Gastrocnemius medialis (tissue), 4 donors: ENCODE measurements around the gene NDRG2. TPM values are rescaled to one million over a fixed set of nuclear protein-coding genes. Genes with fewer than 3 reads are reported as not detected.

Experiments
- ATAC-seq, 2 donors: fragments of 150-250 bp; one replicate each; pipeline ENCODE4 v1.9.1; 2016
- DNase-seq, 2 donors: peaks; one replicate each; pipeline ENCODE4 v3.0.0-alpha.2; 2019
- H3K27ac ChIP-seq, 4 donors: fragments of 200-600 bp; sonication (generic); 1 replicate in 1 of 4; 2 replicates in 3 of 4; pipeline ENCODE4 v1.5.1; 2016 to 2018; ENCODE audit warnings: mild to moderate bottlenecking in 2 of 4, moderate library complexity in 1 of 4
- H3K27me3 ChIP-seq, 3 donors: fragments of 200-600 bp; sonication (generic) in 2 of 3; 1 replicate in 1 of 3; 2 replicates in 2 of 3; pipeline versions ENCODE4 v1.5.1 to v1.6.0; 2016 to 2019; ENCODE audit warnings: mild to moderate bottlenecking in 1 of 3, moderate library complexity in 1 of 3
- H3K36me3 ChIP-seq, 2 donors: fragments of 200-600 bp; sonication (generic) in 1 of 2; one replicate each; pipeline ENCODE4 v1.5.1; 2017 to 2018
- H3K4me1 ChIP-seq, 2 donors: fragments of 200-600 bp; sonication (generic) in 1 of 2; one replicate each; pipeline ENCODE4 v1.5.1; 2016 to 2017; ENCODE audit warnings: mild to moderate bottlenecking in 2 of 2
- H3K4me3 ChIP-seq, 4 donors: fragments of 200-600 bp; sonication (generic) in 3 of 4; 1 replicate in 1 of 4; 2 replicates in 3 of 4; pipeline ENCODE4 v1.5.1; 2016 to 2019; ENCODE audit warnings: mild to moderate bottlenecking in 2 of 4
- H3K9me3 ChIP-seq, 3 donors: fragments of 200-600 bp; sonication (generic) in 2 of 3; 1 replicate in 1 of 3; 2 replicates in 2 of 3; pipeline ENCODE4 v1.5.1; 2016 to 2019
- CTCF ChIP-seq, 5 experiments: fragments of 450-650 bp in 3 of 5; fragments of 200-600 bp in 2 of 5; sonication (generic) in 2 of 5; IDR thresholded peaks in 4 of 5; conservative IDR thresholded peaks in 1 of 5; 1 replicate in 4 of 5; 2 replicates in 1 of 5; pipeline ENCODE4 v1.5.1; 2016 to 2019; ENCODE audit warnings: antibody characterized with exemption in 5 of 5, mild to moderate bottlenecking in 3 of 5, moderate library complexity in 3 of 5
- POLR2A ChIP-seq, 2 donors: fragments of 450-650 bp; IDR thresholded peaks; one replicate each; pipeline ENCODE4 v1.6.1; 2017; ENCODE audit warnings: antibody characterized with exemption in 2 of 2, mild to moderate bottlenecking in 2 of 2, moderate library complexity in 2 of 2
- in situ Hi-C, 4 donors: fragments of 200-750 bp; cut with MboI; loops; one replicate each; pipeline versions ENCODE4 v1.15.0 to v1.8.0; 2017; ENCODE audit warnings: low sequenced_read_pairs in 4 of 4
- intact Hi-C: fragments of 100-400 bp; cut with DNase I; formaldehyde crosslinking; loops from one replicate; pipeline ENCODE4 v1.15.1; 2023; ENCODE audit warnings: low total_unique reads
- total RNA-seq, 4 donors: library from RNA; depleted of rRNA; stranded (reverse); fragments of >200 nt; gene quantifications; one replicate each; pipeline versions ENCODE4 v1.1.0 to v1.2.3, GENCODE V29; 2016

Gene NDRG2
- total RNA-seq, 4 donors from 2014 or later: 759 to 2,790 (median 1,841) TPM

GRCh38 chr14:20997564-20997963 lies 27.3 kb downstream of the NDRG2 start:
- H3K9me3 ChIP-seq: no peaks in the 10 kb centered on the region
- in situ Hi-C loops (loop anchor here in 2 of 4 donors (25.0 kb wide), 1 partner anchor 660 kb away; the partner anchor contains the start of genes CCNB1IP1 (in 2 of the 2) and PARP2 (in 2 of the 2)), intact Hi-C loops (loop anchor here (10.0 kb wide), 1 partner anchor 217 kb away; no protein-coding TSS in a partner anchor)
- H3K27ac ChIP-seq: no peak overlapping the region
- H3K4me1 ChIP-seq: no peaks in the 10 kb centered on the region
- no peak for TF ChIP-seq CTCF (IDR thresholded peaks at IDR 0.05 in 4 of 5, conservative IDR thresholded peaks at IDR 0.05 in 1 of 5)
- TF ChIP-seq POLR2A (IDR thresholded peaks at IDR 0.05): no peak
- no peak for DNase-seq
- no peak overlapping the region for H3K4me3 ChIP-seq
- H3K27me3 ChIP-seq: no peaks in the 10 kb centered on the region
- peaks cover 2 to 49% of the 10 kb centered on the region in 2 donors for H3K36me3 ChIP-seq
- no peak for ATAC-seq

GRCh38 chr14:20997115-20997514 lies 27.7 kb downstream of the NDRG2 start:
- Histone ChIP-seq H3K4me1 (no peaks in the 10 kb centered on the region), H3K4me3 (no peak overlapping the region), H3K36me3 (peaks cover 5 to 54% of the 10 kb centered on the region in 2 donors), H3K27ac (no peak overlapping the region), H3K9me3 (no peaks in the 10 kb centered on the region), H3K27me3 (no peaks in the 10 kb centered on the region)
- no peak for ATAC-seq
- DNase-seq: no peak
- intact Hi-C loops (loop anchor here (10.0 kb wide), 1 partner anchor 218 kb away; no protein-coding TSS in a partner anchor), in situ Hi-C loops (loop anchor here in 2 of 4 donors (25.0 kb wide), 1 partner anchor 660 kb away; the partner anchor contains the start of genes CCNB1IP1 (in 2 of the 2) and PARP2 (in 2 of the 2))
- no peak for TF ChIP-seq CTCF (IDR thresholded peaks at IDR 0.05 in 4 of 5, conservative IDR thresholded peaks at IDR 0.05 in 1 of 5)
- no peak for TF ChIP-seq POLR2A (IDR thresholded peaks at IDR 0.05)

GRCh38 chr14:20996521-20996920 lies 28.3 kb downstream of the NDRG2 start:
- TF ChIP-seq POLR2A (IDR thresholded peaks at IDR 0.05) (no peak), CTCF (IDR thresholded peaks at IDR 0.05 in 4 of 5, conservative IDR thresholded peaks at IDR 0.05 in 1 of 5) (no peak)
- no peak overlapping the region for H3K27ac ChIP-seq
- peaks cover 5 to 57% of the 10 kb centered on the region in 2 donors for H3K36me3 ChIP-seq
- DNase-seq: no peak
- peaks cover 4% of the 10 kb centered on the region in 2 donors for H3K4me1 ChIP-seq
- in situ Hi-C loops (loop anchor here in 2 of 4 donors (25.0 kb wide), 1 partner anchor 659 kb away; the partner anchor contains the start of genes CCNB1IP1 (in 2 of the 2) and PARP2 (in 2 of the 2)), intact Hi-C loops (loop anchor here (10.0 kb wide), 1 partner anchor 218 kb away; no protein-coding TSS in a partner anchor)
- no peaks in the 10 kb centered on the region for H3K9me3 ChIP-seq
- no peak for ATAC-seq
- H3K4me3 ChIP-seq: no peak overlapping the region
- H3K27me3 ChIP-seq: no peaks in the 10 kb centered on the region

- no peaks in the 10 kb centered on the region for H3K27me3 ChIP-seq
- no peaks in the 10 kb centered on the region for H3K9me3 ChIP-seq
- H3K4me3 ChIP-seq: peak within 1 kb of the TSS; percentile 72 to 99 (median 97)
- DNase-seq (peak; percentile 87 to 95), ATAC-seq (peak; percentile 98)
- H3K36me3 ChIP-seq: peaks cover 5 to 32% of the 10 kb centered on the region in 2 donors
- H3K27ac ChIP-seq: peak within 1 kb of the TSS; percentile 73 to 89 (median 81)
- H3K4me1 ChIP-seq: peaks cover 17 to 20% of the 10 kb centered on the region in 2 donors
- in situ Hi-C loops: loop anchor here in 2 of 4 donors (25.0 kb wide), 1 partner anchor 653 kb away; the partner anchor contains the start of genes CCNB1IP1 (in 2 of the 2) and PARP2 (in 2 of the 2)
- TF ChIP-seq POLR2A (IDR thresholded peaks at IDR 0.05) (peak; percentile 10 to 57), CTCF (IDR thresholded peaks at IDR 0.05 in 4 of 5, conservative IDR thresholded peaks at IDR 0.05 in 1 of 5) (peak in 1 of 5 experiments; percentile 10)
- intact Hi-C loops: loop anchor here (10.0 kb wide), 2 partner anchors 225 to 655 kb away; partner anchors contain the start of gene CCNB1IP1
Measured at GRCh38 chr14:20989787-20990600, 34.9 kb downstream of the NDRG2 start, which contains the start of gene METTL17. METTL17 (plus strand) TSS chr14:20989980; CDS start chr14:20990003, 23 bp downstream.
